Fibroblast of pulmonary artery (primary cell): Measurements from ENCODE around the gene ZKSCAN5.
"Not testable (repeated sequence)": the region's sequence is repeated elsewhere in the genome, so short reads cannot be mapped to it uniquely, and the experiment has no call there.

ENCODE experiments used
- DNase-seq: peaks from one replicate; pipeline ENCODE4 v3.0.0-alpha.2; 2010; ENCODE audit warnings: low read depth
- H3K4me3 ChIP-seq: replicated peaks from 2 replicates; pipeline ENCODE4 v1.5.1; 2011; ENCODE audit warnings: low read depth, mild to moderate bottlenecking, control low read depth, low read length, moderate library complexity
- CTCF ChIP-seq: IDR thresholded peaks from 2 replicates; pipeline ENCODE4 v1.5.1; 2011; ENCODE audit warnings: mild to moderate bottlenecking, control low read depth, low read length, inconsistent platforms; ENCODE audit errors: missing control alignments

Gene ZKSCAN5

GRCh38 chr7:99573257-99573656 lies 68.8 kb downstream of the ZKSCAN5 start:
- TF ChIP-seq CTCF, result no peak
- no peak overlapping the region for H3K4me3 ChIP-seq
- no peak for DNase-seq

- no peak for TF ChIP-seq CTCF
- H3K4me3 ChIP-seq, result no peak overlapping the region
- no peak for DNase-seq
Observed at GRCh38 chr7:99576251-99576650, 71.8 kb downstream of the ZKSCAN5 start.

GRCh38 chr7:99579281-99579955 lies 75.0 kb downstream of the ZKSCAN5 start:
- no peak for TF ChIP-seq CTCF
- peak overlapping the region; percentile 60 for H3K4me3 ChIP-seq
- DNase-seq, result no peak

GRCh38 chr7:99579956-99580777 lies 75.7 kb downstream of the ZKSCAN5 start:
- H3K4me3 ChIP-seq, result peak overlapping the region; percentile 60
- DNase-seq, result peak; percentile 31
- peak; percentile 27 for TF ChIP-seq CTCF

- DNase-seq, result not testable (repeated sequence)
- peak overlapping the region; percentile 60 for H3K4me3 ChIP-seq
Observed at GRCh38 chr7:99580778-99581332, 76.4 kb downstream of the ZKSCAN5 start.
